Adipose tissue (tissue), 3 donors: ENCODE data around the gene RERE. TPM values are rescaled to one million over a fixed set of nuclear protein-coding genes. Genes with fewer than 3 reads are reported as not detected.
"Not testable (repeated sequence)": the region's sequence is repeated elsewhere in the genome, so short reads cannot be mapped to it uniquely, and the experiment has no call there.

Source experiments
- H3K27ac ChIP-seq: one replicate; pipeline ENCODE4 v1.5.1; 2013; ENCODE audit warnings: low read depth, low read length
- WGBS, 3 donors: extraction: QIAGEN DNeasy Blood & Tissue Kit; methylation state at CpG; one replicate each; pipeline ENCODE4 v1.1.7; 2013; 5-methylcytosine and 5-hydroxymethylcytosine counted together
- polyA plus RNA-seq, 3 donors: library from polyadenylated mRNA; stranded (reverse); fragments of 200-250 nt; gene quantifications; one replicate each; pipeline ENCODE4 v1.2.3, GENCODE V29; 2013
- donor health status: healthy with polysubstance abuse.
- donor health status: Bipolar disorder and iron deficiency.
- donor health status: healthy.

Gene RERE
- polyA plus RNA-seq, 3 donors: 15.8 to 40.7 (median 39.6) TPM

- WGBS, 3 donors: 97 to 99% (median 97%) methylated on average over 6 of the region's 6 CpGs
Observed at GRCh38 chr1:8708259-8708658, 109.2 kb downstream of the RERE start.

GRCh38 chr1:8706995-8707396, 110.4 kb downstream of the RERE start:
- WGBS, 3 donors: 14 to 58% (median 52%) methylated on average over 3 of the region's 3 CpGs
- no peak overlapping the region for H3K27ac ChIP-seq

More at GRCh38 chr1:8708259-8708658, 109.2 kb downstream of the RERE start:
- no peak overlapping the region for H3K27ac ChIP-seq

- 56 to 96% (median 84%) methylated on average over 1 of the region's 1 CpG for WGBS, 3 donors
Observed at GRCh38 chr1:8706291-8706690, 111.1 kb downstream of the RERE start.

GRCh38 chr1:8704866-8705506, 112.5 kb downstream of the RERE start:
- WGBS, 3 donors: 40 to 66% (median 65%) methylated on average over 2 of the region's 2 CpGs
- no peak overlapping the region for H3K27ac ChIP-seq

More at GRCh38 chr1:8706291-8706690, 111.1 kb downstream of the RERE start:
- H3K27ac ChIP-seq: no peak overlapping the region

GRCh38 chr1:8702850-8703810, 114.3 kb downstream of the RERE start:
- 0 to 1% (median 1%) methylated on average over 80 to 88 of the region's 88 CpGs for WGBS, 3 donors
- H3K27ac ChIP-seq: no peak overlapping the region

- WGBS, 3 donors: 5 to 13% (median 10%) methylated on average over 7 of the region's 7 CpGs
- no peak overlapping the region for H3K27ac ChIP-seq
Observed at GRCh38 chr1:8702472-8702849, 115.0 kb downstream of the RERE start.

- 9 to 18% (median 18%) methylated on average over 7 of the region's 7 CpGs for WGBS, 3 donors
- H3K27ac ChIP-seq: no peak overlapping the region
Observed at GRCh38 chr1:8701794-8702471, 115.5 kb downstream of the RERE start.

GRCh38 chr1:8699679-8700078, 117.8 kb downstream of the RERE start:
- WGBS, 3 donors: 94 to 96% (median 95%) methylated on average over 7 of the region's 7 CpGs
- no peak overlapping the region for H3K27ac ChIP-seq

GRCh38 chr1:8698937-8699447, 118.4 kb downstream of the RERE start:
- WGBS, 3 donors: 72 to 94% (median 88%) methylated on average over 3 of the region's 3 CpGs
- H3K27ac ChIP-seq: no peak overlapping the region

GRCh38 chr1:8698012-8698630, 119.3 kb downstream of the RERE start:
- H3K27ac ChIP-seq: no peak overlapping the region
- 42 to 91% (median 90%) methylated on average over 3 of the region's 3 CpGs for WGBS, 3 donors

GRCh38 chr1:8695442-8695841, 122.0 kb downstream of the RERE start:
- not testable (repeated sequence) for H3K27ac ChIP-seq
- 93 to 100% (median 98%) methylated on average over 4 of the region's 4 CpGs for WGBS, 3 donors

- no peak overlapping the region for H3K27ac ChIP-seq
- WGBS, 3 donors: 29 to 89% (median 79%) methylated on average over 3 of the region's 3 CpGs
Observed at GRCh38 chr1:8693107-8693506, 124.3 kb downstream of the RERE start.

GRCh38 chr1:8691662-8692061, 125.8 kb downstream of the RERE start:
- no peak overlapping the region for H3K27ac ChIP-seq
- WGBS, 3 donors: 80 to 95% (median 93%) methylated on average over 1 of the region's 1 CpG

GRCh38 chr1:8690253-8690525, 127.3 kb downstream of the RERE start:
- H3K27ac ChIP-seq: no peak overlapping the region
- 96 to 99% (median 98%) methylated on average over 4 of the region's 4 CpGs for WGBS, 3 donors

- WGBS, 3 donors: 88 to 94% (median 92%) methylated on average over 6 of the region's 6 CpGs
Observed at GRCh38 chr1:8689431-8690252, 127.8 kb downstream of the RERE start.

GRCh38 chr1:8687538-8687937, 129.9 kb downstream of the RERE start:
- no peak overlapping the region for H3K27ac ChIP-seq
- WGBS, 3 donors: 50 to 82% (median 56%) methylated on average over 2 of the region's 2 CpGs

More at GRCh38 chr1:8689431-8690252, 127.8 kb downstream of the RERE start:
- no peak overlapping the region for H3K27ac ChIP-seq

GRCh38 chr1:8687039-8687438, 130.4 kb downstream of the RERE start:
- H3K27ac ChIP-seq: no peak overlapping the region

GRCh38 chr1:8685463-8685862, 132.0 kb downstream of the RERE start:
- WGBS, 3 donors: 82 to 88% (median 88%) methylated on average over 8 of the region's 8 CpGs
- no peak overlapping the region for H3K27ac ChIP-seq

More at GRCh38 chr1:8687039-8687438, 130.4 kb downstream of the RERE start:
- WGBS, 3 donors: 9 to 26% (median 20%) methylated on average over 4 of the region's 4 CpGs
